Measurements from ENCODE around the gene PPP1R8. TPM values are rescaled to one million over a fixed set of nuclear protein-coding genes. Genes with fewer than 3 reads are reported as not detected.

PPP1R8 gene
- total and polyA plus RNA-seq, 10 of the 15 experiments (the other 5 are each of a cell fraction or from before 2014, with no cell fraction given): 10.2 to 77.0 (median 53.0) TPM

- no peak overlapping the region for H3K4me3 ChIP-seq
- no peaks in the 10 kb centered on the region for H3K79me2 ChIP-seq (ENCODE audit: control insufficient read depth, insufficient read depth, low read length)
- SMC1A ChIA-PET (ENCODE audit: uncharacterized antibody, unreplicated experiment): interaction anchor here (1.0 kb wide), 1 partner anchor 17 kb away, joined by 3 read pairs; no protein-coding TSS in a partner anchor
- no peak overlapping the region for H3K9ac ChIP-seq (ENCODE audit: control insufficient read depth, insufficient read depth, low read length)
- H3K36me3 ChIP-seq (ENCODE audit: control insufficient read depth in 2 of 2, insufficient read depth in 2 of 2, low read length in 1 of 2): peaks cover 2 to 19% of the 10 kb centered on the region in 2 experiments
- no peaks in the 10 kb centered on the region for H3K9me3 ChIP-seq (replicated peaks; ENCODE audit: control insufficient read depth, insufficient read depth, low read length)
- H4K20me1 ChIP-seq (ENCODE audit: control insufficient read depth, insufficient read depth): no peaks in the 10 kb centered on the region
- H3K27me3 ChIP-seq (replicated peaks in 1 of 2; ENCODE audit: control insufficient read depth in 2 of 2, insufficient read depth in 2 of 2, low read length in 1 of 2): no peaks in the 10 kb centered on the region
- ATAC-seq (no peak), DNase-seq (ENCODE audit: low read depth, low spot score) (no peak), FAIRE-seq (no peak)
- H3K27ac ChIP-seq (ENCODE audit: control insufficient read depth, insufficient read depth): no peak overlapping the region
- CTCF ChIA-PET: no interaction called here
- 94% methylated on average over 2 of the region's 2 CpGs for WGBS (ENCODE audit: insufficient coverage, insufficient replicate concordance, low lambda C conversion rate, missing lambda C conversion rate)
- no peak overlapping the region for H3K4me2 ChIP-seq (ENCODE audit: control insufficient read depth, insufficient read depth)
- H3K4me1 ChIP-seq (ENCODE audit: control insufficient read depth, insufficient read depth, low read length): no peaks in the 10 kb centered on the region
- TF ChIP-seq ZNF622 (IDR thresholded peaks at IDR 0.05) (no peak), STAT3 (IDR thresholded peaks at IDR 0.05; ENCODE audit: low read depth, low read length) (no peak), MTA2 (IDR thresholded peaks at IDR 0.05; ENCODE audit: low read depth) (no peak), MXI1 (IDR thresholded peaks at IDR 0.05; ENCODE audit: low read depth, low read length) (no peak), IRF4 (IDR thresholded peaks at IDR 0.05; ENCODE audit: low read depth, low read length) (no peak), REST (IDR thresholded peaks at IDR 0.05; ENCODE audit: low read depth, low read length) (no peak), ZBED1 (IDR thresholded peaks at IDR 0.05; ENCODE audit: borderline replicate concordance) (no peak)
- no peak overlapping the region for H2AFZ ChIP-seq (ENCODE audit: control insufficient read depth, low read depth, low read length)
- RAD21 ChIA-PET (ENCODE audit: unreplicated experiment): interaction anchor here (0.8 kb wide), 1 partner anchor 48 kb away, joined by 3 read pairs; no protein-coding TSS in a partner anchor
- in situ Hi-C loops (cut with MboI) (no loop called here), intact Hi-C loops (cut with micrococcal nuclease; ENCODE audit: unreplicated experiment) (no loop called here)
- no TSS peak for BruUV-seq (replicated peaks)
- POLR2A ChIA-PET: no interaction called here
Observed at GRCh38 chr1:27816921-27817630, 13.5 kb upstream of the PPP1R8 start.
